Glutamatergic neuron (in vitro differentiated cells): ENCODE data around the gene PPME1. TPM values are rescaled to one million over a fixed set of nuclear protein-coding genes. Genes with fewer than 3 reads are reported as not detected.
"Not testable (repeated sequence)": the region's sequence is repeated elsewhere in the genome, so short reads cannot be mapped to it uniquely, and the experiment has no call there.

Source experiments
- DNase-seq: peaks from one replicate; pipeline ENCODE4 v3.0.0; 2022
- H3K27ac Mint-ChIP-seq: one replicate; pipeline ENCODE4 v1.8.0; 2020; ENCODE audit warnings: mild to moderate bottlenecking, mixed read lengths, inconsistent platforms; ENCODE audit not compliant: unreplicated experiment
- H3K27me3 Mint-ChIP-seq: one replicate; pipeline ENCODE4 v1.8.0; 2020; ENCODE audit warnings: mild to moderate bottlenecking, moderate library complexity, mixed read lengths, inconsistent platforms; ENCODE audit not compliant: unreplicated experiment
- H3K36me3 Mint-ChIP-seq: one replicate; pipeline ENCODE4 v1.8.0; 2020; ENCODE audit warnings: mild to moderate bottlenecking, mixed read lengths, inconsistent platforms; ENCODE audit not compliant: unreplicated experiment
- H3K4me1 Mint-ChIP-seq: one replicate; pipeline ENCODE4 v1.8.0; 2020; ENCODE audit warnings: mild to moderate bottlenecking, low read depth, mixed read lengths, inconsistent platforms; ENCODE audit not compliant: unreplicated experiment
- H3K4me3 Mint-ChIP-seq: one replicate; pipeline ENCODE4 v1.8.0; 2020; ENCODE audit warnings: mild to moderate bottlenecking, mixed read lengths, inconsistent platforms; ENCODE audit not compliant: unreplicated experiment
- H3K9me3 Mint-ChIP-seq: one replicate; pipeline ENCODE4 v1.8.0; 2020; ENCODE audit warnings: mild to moderate bottlenecking, moderate library complexity, mixed read lengths, inconsistent platforms; ENCODE audit not compliant: unreplicated experiment
- CTCF ChIP-seq: fragments of 200-600 bp; sonication (generic); IDR thresholded peaks from one replicate; pipeline ENCODE4 v1.5.0; 2021; ENCODE audit not compliant: partially characterized antibody, unreplicated experiment
- total RNA-seq: library from RNA; stranded (reverse); fragmentation: NEBNext Ultra II Directional; extraction: Animal tissue kit (Norgen Biotek cat#: 25700); gene quantifications from one replicate; pipeline ENCODE4 v1.2.1, GENCODE V29; 2021; ENCODE audit not compliant: unreplicated experiment

Gene PPME1
- total RNA-seq, 1 donor from 2014 or later = 65.1 TPM

- no peak overlapping the region for H3K4me3 Mint-ChIP-seq
- no peaks in the 10 kb centered on the region for H3K36me3 Mint-ChIP-seq
- DNase-seq = no peak
- no peak for TF ChIP-seq CTCF
- no peaks in the 10 kb centered on the region for H3K9me3 Mint-ChIP-seq
- H3K4me1 Mint-ChIP-seq = peaks cover 2% of the 10 kb centered on the region
- H3K27ac Mint-ChIP-seq = no peak overlapping the region
- H3K27me3 Mint-ChIP-seq = no peaks in the 10 kb centered on the region
Observed at GRCh38 chr11:74139151-74139918, 31.8 kb upstream of the PPME1 start.

- H3K4me1 Mint-ChIP-seq, H3K9me3 Mint-ChIP-seq, H3K27me3 Mint-ChIP-seq, DNase-seq, H3K36me3 Mint-ChIP-seq, H3K4me3 Mint-ChIP-seq, H3K27ac Mint-ChIP-seq: not testable (repeated sequence)
Observed at GRCh38 chr11:74139919-74140431, 31.1 kb upstream of the PPME1 start.

- TF ChIP-seq CTCF = no peak
- Mint-ChIP-seq H3K4me1 (peaks cover 2% of the 10 kb centered on the region), H3K36me3 (no peaks in the 10 kb centered on the region), H3K27ac (no peak overlapping the region), H3K9me3 (no peaks in the 10 kb centered on the region), H3K27me3 (no peaks in the 10 kb centered on the region), H3K4me3 (no peak overlapping the region)
- no peak for DNase-seq
Observed at GRCh38 chr11:74141241-74141695, 29.8 kb upstream of the PPME1 start.

- no peak for DNase-seq
- Mint-ChIP-seq H3K9me3 (no peaks in the 10 kb centered on the region), H3K36me3 (no peaks in the 10 kb centered on the region), H3K4me3 (no peak overlapping the region), H3K27me3 (no peaks in the 10 kb centered on the region), H3K27ac (no peak overlapping the region), H3K4me1 (peaks cover 2% of the 10 kb centered on the region)
- no peak for TF ChIP-seq CTCF
Observed at GRCh38 chr11:74141908-74142307, 29.2 kb upstream of the PPME1 start.

- H3K27ac Mint-ChIP-seq = no peak overlapping the region
- TF ChIP-seq CTCF = no peak
- DNase-seq = no peak
- no peaks in the 10 kb centered on the region for H3K27me3 Mint-ChIP-seq
- H3K9me3 Mint-ChIP-seq = no peaks in the 10 kb centered on the region
- H3K36me3 Mint-ChIP-seq = no peaks in the 10 kb centered on the region
- no peak overlapping the region for H3K4me3 Mint-ChIP-seq
- peaks cover 2% of the 10 kb centered on the region for H3K4me1 Mint-ChIP-seq
Observed at GRCh38 chr11:74142624-74143023, 28.5 kb upstream of the PPME1 start.
